Left ventricle myocardium superior (tissue), 1 donor: ENCODE measurements around the gene ABCA3. TPM values are rescaled to one million over a fixed set of nuclear protein-coding genes. Genes with fewer than 3 reads are reported as not detected.
"Not testable (repeated sequence)": the region's sequence is repeated elsewhere in the genome, so short reads cannot be mapped to it uniquely, and the experiment has no call there.

Experiments
- ATAC-seq: fragments of 200-7000 bp; cut with Tn5 transposase; one replicate; pipeline ENCODE4 v1.9.1; 2020; ENCODE audit warnings: mild to moderate bottlenecking, moderate library complexity
- DNase-seq: peaks from one replicate; pipeline ENCODE4 v3.0.0-alpha.2; 2020
- intact Hi-C: fragments of 100-400 bp; cut with micrococcal nuclease; formaldehyde crosslinking; loops from one replicate; pipeline ENCODE4 v1.11.0; 2022
- total RNA-seq: library from RNA; stranded (reverse); fragmentation: NEBNext Ultra II Directional; extraction: Animal tissue kit (Norgen Biotek cat#: 25700); gene quantifications from one replicate; pipeline ENCODE4 v1.2.1, GENCODE V29; 2021
- donor health status: DM: no; HTN: yes; CAD: no; lungs with severe emphysema.

ABCA3 gene
- total RNA-seq, 1 donor from 2014 or later: 7.7 TPM

DNA sequence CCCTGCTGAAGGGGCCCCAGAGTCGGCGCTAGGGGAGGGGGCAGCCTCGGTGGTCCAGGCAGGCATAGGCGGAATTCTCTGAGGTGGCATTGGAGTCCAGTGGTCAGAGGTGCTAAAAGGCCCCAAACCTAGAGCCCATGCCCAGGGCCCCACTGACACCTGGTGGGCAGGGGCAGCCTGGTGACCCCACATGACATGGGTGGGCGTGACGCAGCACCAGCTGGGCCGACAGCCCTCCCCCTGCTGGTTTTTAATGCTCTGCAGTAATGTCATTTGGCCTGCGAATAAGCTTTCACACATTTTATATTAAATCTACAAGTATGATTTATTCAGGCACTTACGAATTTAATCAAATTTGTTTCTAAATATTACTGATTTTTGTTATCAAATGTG lies 70.5 kb downstream of the ABCA3 start:
- intact Hi-C loops: no loop called here
- DNase-seq (no peak), ATAC-seq (no peak)

DNA sequence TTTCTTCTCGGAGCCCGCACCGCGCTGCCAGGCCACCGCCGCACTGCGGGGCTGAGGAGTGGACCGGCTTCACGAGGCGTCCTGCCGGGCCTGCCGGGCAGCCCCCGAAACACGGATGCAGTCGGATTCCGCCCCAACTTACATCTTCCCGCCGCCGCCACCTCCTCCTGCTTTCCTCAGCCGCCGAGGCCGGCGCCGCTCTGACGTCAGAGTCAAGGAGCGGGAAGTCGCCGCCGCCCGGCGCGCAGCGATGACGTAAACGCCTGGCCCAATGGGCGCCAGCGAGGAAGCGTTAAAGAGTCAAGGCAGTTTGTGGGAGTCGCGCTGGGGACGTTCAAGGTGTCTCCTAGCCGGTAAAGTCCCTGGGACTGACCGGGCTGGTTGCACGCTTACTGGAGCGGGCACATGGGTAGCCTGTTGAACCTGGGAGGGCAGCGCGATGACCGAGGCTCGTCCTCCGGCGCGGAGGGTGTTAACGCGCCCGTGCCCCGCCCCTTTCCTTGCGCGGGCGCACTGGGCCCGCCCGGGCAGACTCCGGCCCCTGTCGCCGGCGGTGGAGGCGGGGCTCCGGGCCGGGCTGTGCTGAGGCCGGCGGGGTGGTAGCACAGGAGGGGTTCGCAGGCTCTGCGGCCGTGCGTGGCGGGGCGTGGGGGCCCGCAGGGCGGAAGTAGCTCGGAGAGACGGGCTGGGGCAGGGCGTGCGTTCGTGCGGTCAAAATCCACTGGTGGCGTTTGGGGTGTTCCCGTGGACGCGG lies 72.4 kb downstream of the ABCA3 start, which contains the start of gene RNPS1:
Gene RNPS1, minus strand, starts transcription at position 214 of the 754 bp plus-strand sequence. CDS start 3,483 bp downstream, outside the sequence.
- DNase-seq (peak; percentile 99), ATAC-seq (peak; percentile 98)
- intact Hi-C loops: no loop called here

GRCh38 chr16:2267505-2267912 lies 73.0 kb downstream of the ABCA3 start:
- intact Hi-C loops, DNase-seq: not testable (repeated sequence)
- ATAC-seq: peak; percentile 89

DNA sequence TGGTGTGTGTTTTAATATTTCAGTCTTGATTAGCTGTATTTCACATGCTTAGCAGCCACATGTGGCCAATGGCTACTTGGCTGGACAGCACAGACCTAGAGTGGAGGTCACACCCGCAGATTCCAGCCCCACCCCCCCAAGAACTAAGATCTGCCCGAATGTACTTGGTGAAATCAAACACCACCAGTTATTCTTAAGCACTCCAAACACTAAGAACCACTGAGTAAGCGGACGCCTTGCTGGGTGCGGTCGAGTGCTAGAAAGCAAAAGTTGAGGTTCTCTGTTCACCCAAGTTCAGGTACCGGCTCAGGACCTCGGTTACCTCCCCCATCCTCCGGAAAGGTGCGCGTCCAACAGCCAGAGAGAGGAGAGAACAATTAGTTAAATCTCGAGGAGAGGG lies 73.6 kb downstream of the ABCA3 start:
- ATAC-seq, intact Hi-C loops, DNase-seq: not testable (repeated sequence)

- DNase-seq, intact Hi-C loops, ATAC-seq: not testable (repeated sequence)
These were observed 77.5 kb downstream of the ABCA3 start for GRCh38 chr16:2263026-2263425.

- no peak for ATAC-seq
- intact Hi-C loops: no loop called here
- DNase-seq: no peak
These were observed 80.3 kb downstream of the ABCA3 start for GRCh38 chr16:2260250-2260649.

DNA sequence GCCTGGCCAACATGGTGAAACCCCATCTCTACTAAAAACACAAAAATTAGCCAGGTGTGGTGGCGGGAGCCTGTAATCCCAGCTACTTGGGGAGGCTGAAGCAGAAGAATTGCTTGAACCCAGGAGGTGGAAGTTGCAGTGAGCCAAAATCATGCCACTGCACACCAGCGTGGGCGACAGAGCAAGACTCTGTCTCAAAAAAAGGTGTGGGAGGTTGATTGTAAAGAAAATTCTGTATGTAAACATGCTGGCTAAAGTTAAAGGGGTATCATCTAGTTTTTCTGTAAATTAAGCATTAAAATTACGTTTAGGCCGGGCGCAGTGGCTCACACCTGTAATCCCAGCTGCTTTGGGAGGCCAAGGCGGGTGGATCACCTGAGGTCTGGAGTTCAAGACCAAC lies 82.0 kb downstream of the ABCA3 start:
- intact Hi-C loops, DNase-seq, ATAC-seq: not testable (repeated sequence)

GRCh38 chr16:2257726-2258125 lies 82.8 kb downstream of the ABCA3 start:
- intact Hi-C loops: no loop called here
- DNase-seq (no peak), ATAC-seq (no peak)

DNA sequence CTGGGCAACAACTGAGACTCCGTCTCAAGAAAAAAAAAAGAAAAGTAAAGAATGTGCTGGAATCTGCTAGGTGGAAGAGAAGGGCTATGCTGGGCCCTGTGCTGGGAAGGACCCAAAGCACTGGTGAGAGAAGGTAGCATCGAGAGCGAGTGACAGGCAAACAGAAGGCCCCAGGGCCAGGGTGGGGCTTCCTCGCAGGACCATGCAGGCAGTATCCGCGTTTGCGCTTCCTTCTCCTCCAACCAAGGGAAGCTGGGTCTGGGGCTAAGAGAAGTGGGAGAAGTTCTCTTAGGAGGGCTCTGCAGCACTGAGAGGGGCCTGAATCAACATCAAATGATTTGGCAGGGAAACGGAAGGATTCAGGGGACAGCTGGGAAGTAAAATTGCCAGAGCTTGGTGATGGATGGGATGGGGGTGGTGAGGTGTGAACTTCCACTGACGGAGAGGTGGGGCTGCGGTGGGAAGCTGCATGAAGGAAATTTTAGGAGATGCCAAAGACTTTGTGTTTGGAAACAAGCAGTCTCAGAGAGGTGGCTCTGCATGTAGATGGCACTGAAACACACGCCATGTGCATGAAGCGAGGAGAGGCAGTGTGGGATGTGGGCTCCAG lies 83.9 kb downstream of the ABCA3 start:
- DNase-seq: no peak

DNA sequence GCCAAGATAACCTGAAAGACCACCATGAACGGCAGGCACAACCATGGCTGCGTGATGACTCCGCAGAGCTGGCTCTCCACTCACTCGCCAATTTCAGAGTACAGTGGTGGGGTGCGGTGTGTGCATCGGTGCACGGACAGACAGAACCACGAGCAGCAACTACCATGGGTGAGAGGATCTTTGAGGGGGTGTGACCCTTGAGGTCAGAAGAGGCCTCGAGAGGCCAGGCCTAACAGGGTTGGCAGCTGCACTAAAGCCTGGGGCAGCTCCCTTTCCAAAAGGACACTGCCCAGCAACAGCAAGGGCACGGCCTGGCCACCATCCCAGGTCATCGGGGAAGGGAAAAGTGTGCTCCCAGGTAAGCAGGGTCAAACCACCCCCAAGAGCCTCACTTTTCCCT lies 87.2 kb downstream of the ABCA3 start:
- no peak for DNase-seq
- no peak for ATAC-seq
- intact Hi-C loops: no loop called here

More for the DNA sequence above, 83.9 kb downstream of the ABCA3 start:
- no peak for ATAC-seq
- intact Hi-C loops: no loop called here

DNA sequence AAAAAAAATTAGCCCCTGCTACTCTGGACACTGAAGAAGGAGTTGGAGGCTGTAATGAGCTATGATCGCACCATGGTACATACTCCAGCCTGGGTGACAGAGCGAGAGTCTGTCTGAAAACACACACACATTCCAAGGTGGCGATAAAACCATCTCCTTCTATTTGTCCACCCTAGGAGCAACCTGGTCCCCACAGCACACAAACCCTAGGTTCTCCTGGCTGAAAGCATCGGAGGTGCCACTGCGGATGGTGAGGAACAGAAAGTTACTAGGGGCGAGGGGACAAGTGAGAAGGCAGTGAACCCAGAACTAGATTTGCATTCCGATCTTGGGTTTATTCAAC lies 87.8 kb downstream of the ABCA3 start:
- ATAC-seq (no peak), DNase-seq (no peak)
- intact Hi-C loops: no loop called here

DNA sequence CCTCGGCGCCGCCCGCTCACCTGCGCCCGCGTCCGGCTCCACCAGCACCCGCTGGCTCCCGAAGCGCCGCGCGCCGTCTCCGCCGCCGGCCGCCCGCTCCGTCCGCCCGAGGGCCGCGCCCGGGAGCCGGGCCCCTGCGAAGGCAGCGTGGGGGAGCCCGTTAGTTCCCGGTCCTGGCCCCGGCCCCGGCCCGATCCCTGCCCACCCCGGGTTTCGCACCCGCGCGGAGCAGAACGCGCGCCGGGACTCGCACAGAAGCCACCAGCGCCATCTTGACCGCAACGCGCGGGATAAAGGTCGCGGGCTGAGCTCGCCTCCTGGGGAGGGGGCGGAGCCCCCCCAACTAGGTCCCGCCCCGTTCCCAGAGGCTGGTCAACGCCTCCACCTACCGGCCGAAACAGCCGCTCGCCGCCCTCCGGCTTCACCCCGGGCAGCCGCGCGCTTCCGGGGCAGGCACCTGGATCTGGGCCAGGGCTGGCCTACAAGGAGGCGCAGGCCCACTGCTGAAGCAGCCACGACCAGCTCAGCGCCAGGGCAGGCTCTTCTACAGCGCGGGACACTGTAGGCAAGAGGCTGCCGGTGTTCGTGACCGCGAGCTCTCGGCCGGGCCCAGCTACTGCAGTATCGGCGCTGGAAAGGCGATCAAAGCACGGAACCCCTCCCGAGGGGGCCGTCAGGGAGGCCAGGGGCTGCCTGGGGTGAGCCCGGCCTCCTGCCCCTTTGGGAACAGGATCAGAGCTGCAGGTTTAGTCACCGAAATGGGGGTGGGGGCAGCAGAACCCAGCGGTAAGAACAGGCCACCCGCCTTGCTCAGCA lies 89.0 kb downstream of the ABCA3 start, which contains the start of gene ECI1:
Gene ECI1, minus strand, starts transcription at position 292 of the 816 bp plus-strand sequence. Its CDS starts 21 bp downstream, at position 271.
- intact Hi-C loops: no loop called here
- DNase-seq (peak; percentile 99), ATAC-seq (peak; percentile 97)

DNA sequence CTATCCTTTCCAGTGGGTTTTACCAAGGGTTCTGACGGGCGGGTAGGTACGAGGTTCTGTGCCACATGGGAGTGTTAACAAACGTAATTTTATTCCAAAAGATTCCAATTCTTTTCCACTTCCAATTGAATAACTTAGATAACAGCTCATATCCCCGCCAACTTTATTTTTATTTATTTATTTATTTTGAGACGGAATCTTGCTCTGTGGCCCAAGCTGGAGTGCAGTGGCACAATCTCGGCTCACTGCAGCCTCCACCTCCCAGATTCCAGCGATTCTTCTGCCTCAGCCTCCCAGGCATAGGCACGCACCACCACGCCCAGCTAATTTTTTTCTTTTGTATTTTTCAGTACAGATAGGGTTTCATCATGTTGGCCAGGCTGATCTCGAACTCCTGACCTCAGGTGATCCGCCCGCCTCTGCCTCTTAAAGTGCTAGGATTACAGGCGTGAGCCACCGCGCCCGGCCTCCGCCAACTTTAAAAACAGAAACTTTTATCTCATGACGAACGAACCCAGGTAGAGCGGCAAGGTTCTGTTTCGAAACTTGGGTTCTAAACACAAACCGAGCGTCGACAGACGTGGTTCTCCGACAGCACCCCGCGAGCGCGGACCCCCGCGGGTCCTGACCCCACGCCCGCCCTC lies 89.8 kb downstream of the ABCA3 start:
- ATAC-seq (no peak), DNase-seq (no peak)
- intact Hi-C loops: no loop called here

DNA sequence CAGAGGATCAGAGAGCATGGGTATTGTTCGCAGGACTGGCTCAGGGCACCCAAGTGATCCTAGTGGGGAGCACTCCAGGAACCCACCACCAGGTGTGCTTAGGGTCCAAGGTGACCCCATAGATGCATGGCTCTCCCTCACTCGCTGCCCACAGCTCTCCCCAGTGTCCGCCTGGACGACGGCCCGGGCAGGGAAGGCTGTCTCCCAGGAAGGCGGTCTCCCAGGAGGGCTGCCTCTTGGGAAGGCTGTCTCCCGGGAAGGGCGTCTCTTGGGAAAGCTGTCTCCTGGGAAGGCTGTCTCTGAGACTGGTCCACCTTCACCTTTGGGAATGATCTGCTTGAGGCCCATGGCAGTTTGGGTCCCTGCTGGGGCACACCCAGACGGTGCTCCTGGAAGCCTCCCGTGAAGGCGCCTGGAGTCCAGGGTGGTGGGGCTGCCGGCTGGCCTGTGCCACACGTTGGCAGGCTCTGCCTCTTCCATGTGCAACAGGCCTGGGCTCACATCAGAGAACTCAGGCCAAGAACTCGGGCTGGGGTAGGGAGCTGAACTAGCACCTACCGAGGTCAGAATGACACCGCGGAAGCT lies 94.1 kb downstream of the ABCA3 start:
- ATAC-seq (no peak), DNase-seq (peak; percentile 26)
- intact Hi-C loops: no loop called here

GRCh38 chr16:2244926-2245795 lies 95.4 kb downstream of the ABCA3 start:
- no peak for ATAC-seq
- intact Hi-C loops: no loop called here
- no peak for DNase-seq

DNA sequence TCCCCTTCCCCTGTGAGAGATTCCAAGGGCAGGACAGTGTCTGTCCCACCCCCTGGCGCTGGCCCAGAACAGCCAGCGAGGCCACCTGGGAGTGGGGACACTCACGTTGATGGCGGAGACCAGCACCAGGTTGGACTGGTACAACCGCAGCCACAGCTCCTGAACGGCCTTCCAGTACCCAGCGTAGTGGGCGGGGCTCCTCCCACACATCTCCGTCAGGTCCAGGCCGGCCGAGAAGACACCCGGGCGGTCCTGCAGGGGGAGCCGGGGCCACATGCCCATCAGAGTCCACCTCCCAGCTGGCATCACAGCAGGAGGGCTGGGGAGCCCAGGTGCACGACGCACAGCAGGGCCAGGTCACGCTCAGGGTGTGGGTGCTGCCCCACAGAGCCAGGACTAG lies 96.2 kb downstream of the ABCA3 start:
- ATAC-seq (no peak), DNase-seq (peak; percentile 30)
- intact Hi-C loops: no loop called here

GRCh38 chr16:2243781-2244180 lies 96.7 kb downstream of the ABCA3 start:
- intact Hi-C loops: no loop called here
- ATAC-seq: no peak

GRCh38 chr16:2243031-2243528 lies 97.4 kb downstream of the ABCA3 start:
- intact Hi-C loops: no loop called here

More at GRCh38 chr16:2243781-2244180, 96.7 kb downstream of the ABCA3 start:
- no peak for DNase-seq

More at GRCh38 chr16:2243031-2243528, 97.4 kb downstream of the ABCA3 start:
- DNase-seq (peak; percentile 33), ATAC-seq (no peak)
